ENCODE measurements around the gene GBP5. TPM values are rescaled to one million over a fixed set of nuclear protein-coding genes. Genes with fewer than 3 reads are reported as not detected.
A peak's percentile ranks its signal among the peaks of the same experiment; 100 is the strongest.

GBP5 gene
- total RNA-seq, 4 donors from 2014 or later, result 0.26 to 1.6 (median 0.83) TPM; not detected in 1

- no peak for TF ChIP-seq CTCF (IDR thresholded peaks at IDR 0.05)
- Histone ChIP-seq H3K4me1 (no peaks in the 10 kb centered on the region), H3K4me3 (no peak overlapping the region), H3K9me3 (no peaks in the 10 kb centered on the region), H3K27ac (no peak overlapping the region), H3K27me3 (no peaks in the 10 kb centered on the region), H3K36me3 (no peaks in the 10 kb centered on the region)
- no peak for DNase-seq
- intact Hi-C loops (cut with DNase I; ENCODE audit: low total_unique reads), result no loop called here
These were observed 25.8 kb upstream of the GBP5 start for GRCh38 chr1:89298461-89298860.

GRCh38 chr1:89295187-89295586 is 22.5 kb upstream of the GBP5 start:
- Histone ChIP-seq H3K27me3 (no peaks in the 10 kb centered on the region), H3K4me1 (no peaks in the 10 kb centered on the region), H3K27ac (no peak overlapping the region), H3K4me3 (no peak overlapping the region), H3K9me3 (no peaks in the 10 kb centered on the region), H3K36me3 (no peaks in the 10 kb centered on the region)
- TF ChIP-seq POLR2A (IDR thresholded peaks at IDR 0.05) (no peak), CTCF (IDR thresholded peaks at IDR 0.05) (no peak)
- intact Hi-C loops (cut with DNase I; ENCODE audit: low total_unique reads), result no loop called here
- no peak for DNase-seq

GRCh38 chr1:89291276-89291675 is 18.6 kb upstream of the GBP5 start:
- no peaks in the 10 kb centered on the region for H3K27me3 ChIP-seq
- intact Hi-C loops (cut with DNase I; ENCODE audit: low total_unique reads), result no loop called here
- H3K36me3 ChIP-seq, result no peaks in the 10 kb centered on the region
- H3K9me3 ChIP-seq, result no peaks in the 10 kb centered on the region
- no peak overlapping the region for H3K27ac ChIP-seq
- no peaks in the 10 kb centered on the region for H3K4me1 ChIP-seq
- no peak for DNase-seq
- TF ChIP-seq POLR2A (IDR thresholded peaks at IDR 0.05), result no peak
- no peak for TF ChIP-seq CTCF (IDR thresholded peaks at IDR 0.05)
- H3K4me3 ChIP-seq, result no peak overlapping the region

GRCh38 chr1:89288051-89288340 is 15.3 kb upstream of the GBP5 start:
- intact Hi-C loops (cut with DNase I; ENCODE audit: low total_unique reads), result no loop called here
- no peaks in the 10 kb centered on the region for H3K36me3 ChIP-seq
- no peak overlapping the region for H3K4me3 ChIP-seq
- no peak for DNase-seq
- H3K4me1 ChIP-seq, result no peaks in the 10 kb centered on the region
- no peak overlapping the region for H3K27ac ChIP-seq
- no peaks in the 10 kb centered on the region for H3K27me3 ChIP-seq
- TF ChIP-seq CTCF (IDR thresholded peaks at IDR 0.05), result no peak
- TF ChIP-seq POLR2A (IDR thresholded peaks at IDR 0.05), result no peak
- H3K9me3 ChIP-seq, result no peaks in the 10 kb centered on the region

GRCh38 chr1:89287181-89288050 is 14.8 kb upstream of the GBP5 start:
- Histone ChIP-seq H3K4me1 (no peaks in the 10 kb centered on the region), H3K27ac (peak overlapping the region; percentile 5 to 50), H3K9me3 (no peaks in the 10 kb centered on the region), H3K36me3 (no peaks in the 10 kb centered on the region), H3K27me3 (no peaks in the 10 kb centered on the region), H3K4me3 (no peak overlapping the region)
- DNase-seq, result no peak
- no peak for TF ChIP-seq POLR2A (IDR thresholded peaks at IDR 0.05)
- intact Hi-C loops (cut with DNase I; ENCODE audit: low total_unique reads), result no loop called here
